ENCODE measurements around the gene RPS6KC1.

The RPS6KC1 gene

DNA sequence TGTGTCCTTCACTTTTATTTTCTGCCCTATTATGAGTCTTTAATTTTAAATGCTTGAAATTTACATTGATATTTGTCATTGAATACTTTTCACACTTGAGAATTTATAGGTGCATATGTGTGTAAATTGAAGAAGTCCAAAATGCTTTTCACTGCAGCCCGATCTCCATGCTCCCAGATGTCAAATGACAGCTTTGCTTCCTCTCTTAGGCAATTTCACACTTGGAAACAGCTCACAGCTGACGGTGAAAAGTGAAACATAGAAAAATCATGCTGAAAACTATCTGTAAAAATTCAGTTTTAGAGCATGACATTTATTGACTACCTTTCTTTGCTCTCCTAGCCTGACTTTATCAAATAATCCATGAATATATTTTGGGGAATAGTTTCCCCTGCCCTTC lies 196.0 kb downstream of the RPS6KC1 start:
- no peak for DNase-seq

DNA sequence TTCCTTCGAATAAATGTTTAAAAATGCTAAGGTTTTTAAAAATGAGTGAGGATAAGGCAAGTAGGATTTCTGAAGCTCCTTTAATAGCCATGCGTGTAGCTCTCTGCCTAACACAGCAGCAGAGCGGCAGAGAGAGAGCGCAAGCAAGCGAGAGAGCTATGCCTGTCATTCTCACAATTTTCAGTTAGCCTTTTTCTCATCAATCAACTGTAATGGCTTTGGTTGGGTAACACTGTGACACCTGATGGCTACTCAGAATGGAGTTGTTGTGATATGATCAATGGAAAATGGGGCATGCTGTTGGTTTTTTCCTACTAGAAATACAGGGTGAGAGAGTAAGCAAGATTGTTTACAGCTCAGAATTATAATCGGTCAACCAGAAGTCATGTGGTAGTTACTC lies 198.4 kb downstream of the RPS6KC1 start:
- DNase-seq = no peak

DNA sequence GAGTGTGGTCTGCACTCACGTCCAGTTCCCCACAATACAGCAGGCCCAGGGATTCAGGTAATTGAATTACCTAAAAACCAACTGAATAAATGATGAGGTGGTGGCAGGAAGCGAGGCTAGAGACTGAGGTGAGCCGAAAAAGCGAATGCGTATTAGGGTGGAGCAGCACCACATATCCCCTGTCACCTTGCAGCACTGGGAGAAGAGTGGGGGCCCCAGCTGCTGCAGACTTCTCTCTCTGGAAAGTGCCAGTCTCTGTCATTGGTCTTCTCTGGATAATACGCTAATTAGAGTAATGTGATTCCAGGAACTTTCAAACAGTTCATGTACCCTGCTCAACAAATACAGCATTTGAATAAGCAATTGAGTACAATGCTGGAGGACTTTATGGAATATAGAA lies 199.0 kb downstream of the RPS6KC1 start:
- no peak for DNase-seq

DNA sequence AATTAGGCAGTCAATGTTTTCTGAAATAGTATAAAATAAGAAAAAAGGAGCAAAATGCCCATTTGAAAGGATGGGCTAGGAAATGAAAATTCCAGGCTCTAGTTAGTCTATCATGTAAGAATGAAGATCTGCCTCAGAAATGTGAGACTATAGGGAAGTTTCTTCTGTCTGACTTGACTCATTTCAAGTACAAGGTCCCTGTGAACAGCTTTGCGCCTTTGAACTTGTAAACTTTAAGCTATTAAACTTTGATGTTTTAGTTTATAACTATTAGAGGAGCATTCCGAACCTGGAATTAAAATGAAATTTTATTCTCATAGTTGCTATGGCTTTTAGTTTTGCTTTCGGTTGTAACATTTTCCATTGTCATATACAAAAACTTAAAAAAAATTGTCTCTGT lies 199.4 kb downstream of the RPS6KC1 start:
- no peak for DNase-seq

DNA sequence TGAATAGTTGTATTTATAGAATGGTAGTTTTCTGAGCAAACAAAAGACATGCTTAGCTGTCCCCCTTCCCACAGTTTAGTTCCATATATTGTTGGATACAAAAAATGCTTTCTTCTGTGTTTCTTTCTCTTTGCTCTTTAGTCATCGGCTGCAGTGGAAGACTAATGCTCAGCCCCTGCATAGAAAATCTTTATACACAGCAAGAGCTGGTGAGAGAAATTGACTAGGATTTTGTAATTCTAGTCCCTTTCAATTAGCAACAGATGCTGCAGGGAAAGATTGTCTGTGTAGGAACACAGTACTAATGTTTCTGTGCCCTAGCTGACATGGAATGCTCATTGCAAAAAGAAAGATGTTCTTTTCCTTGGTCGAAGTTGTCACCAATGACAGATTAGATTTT lies 200.9 kb downstream of the RPS6KC1 start:
- DNase-seq = no peak

DNA sequence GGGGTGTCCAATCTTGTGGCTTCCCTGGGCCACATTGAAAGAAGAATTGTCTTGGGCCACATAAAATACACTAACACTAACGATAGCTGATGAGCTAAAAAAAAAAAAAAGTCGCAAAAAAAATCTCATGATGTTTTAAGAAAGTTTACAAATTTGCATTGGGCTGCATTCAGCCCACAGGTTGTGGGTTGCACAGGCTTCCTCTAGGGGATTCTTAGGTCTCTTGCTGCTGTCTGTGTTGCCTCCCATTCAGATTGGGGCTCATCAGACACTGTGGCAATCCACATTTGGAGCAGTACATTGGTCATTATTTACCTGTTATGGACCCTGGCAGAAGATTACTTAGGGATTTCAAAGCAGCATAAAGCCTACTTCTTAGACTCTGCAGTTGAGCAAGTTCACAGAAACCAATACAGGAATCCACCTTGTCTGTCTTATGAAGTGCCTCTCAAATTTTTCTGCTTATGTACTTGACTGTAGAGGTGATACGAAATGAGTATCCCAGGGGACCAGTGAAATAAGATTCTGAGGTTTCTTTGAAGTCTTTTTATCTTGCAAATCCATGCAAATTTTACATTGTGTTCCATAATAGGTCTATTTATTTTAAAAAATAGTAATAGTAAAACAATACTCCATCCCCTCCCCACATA lies 205.5 kb downstream of the RPS6KC1 start:
- DNase-seq = no peak

DNA sequence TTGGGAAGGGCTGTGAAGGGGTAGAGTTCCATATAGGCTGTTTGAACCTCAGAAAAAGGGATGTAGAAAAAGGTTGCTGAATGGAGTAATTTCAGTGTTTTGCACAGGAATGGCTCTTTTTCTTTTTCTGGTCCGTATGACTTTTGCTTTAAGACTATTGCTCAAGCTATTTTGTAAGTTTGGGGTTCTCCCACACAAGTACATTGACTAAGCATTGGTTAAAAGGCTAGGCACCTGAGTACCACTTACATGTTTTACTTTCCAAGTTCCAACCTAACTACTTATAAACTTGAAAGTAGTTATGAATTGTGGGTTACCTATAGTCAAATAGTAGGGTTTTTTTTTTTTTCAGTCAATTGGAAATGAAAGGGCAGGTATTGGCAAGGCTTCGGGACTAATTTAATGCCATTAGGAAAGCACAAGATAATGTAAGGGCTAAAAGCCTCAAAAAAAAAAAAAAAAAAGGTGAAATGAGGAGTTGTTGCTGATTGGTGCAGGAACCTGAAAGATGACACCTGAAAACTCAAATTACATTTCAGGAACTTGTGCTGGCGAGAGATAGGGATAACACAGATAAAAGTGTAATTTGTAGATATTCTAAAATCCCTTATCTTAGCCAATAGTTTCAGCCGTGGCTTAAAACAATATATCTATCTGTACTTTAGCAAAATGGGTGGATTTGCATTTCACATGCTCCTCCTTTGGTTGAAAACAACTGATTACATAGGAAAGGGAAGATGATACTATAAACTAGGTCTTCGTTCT lies 209.5 kb downstream of the RPS6KC1 start:
- DNase-seq = no peak

DNA sequence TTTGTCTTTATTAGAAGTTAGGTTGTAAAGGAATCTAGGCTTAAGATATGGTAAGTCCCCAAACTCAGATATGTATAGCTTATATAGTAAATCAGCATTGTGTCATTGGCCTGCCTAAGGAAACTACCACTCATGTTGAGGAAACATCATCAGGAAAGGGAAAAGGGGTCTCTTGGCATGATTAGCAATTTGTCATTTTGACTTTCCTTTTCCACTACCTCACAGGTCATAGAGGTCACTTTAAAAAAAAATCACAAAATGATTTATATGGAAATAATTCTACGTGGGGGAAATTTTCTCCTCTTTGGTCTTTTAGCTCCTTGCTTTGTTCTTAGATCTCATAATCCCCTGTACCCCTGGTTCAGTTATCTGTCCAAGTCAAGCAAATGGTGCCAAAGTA lies 213.5 kb downstream of the RPS6KC1 start:
- no peak for DNase-seq

DNA sequence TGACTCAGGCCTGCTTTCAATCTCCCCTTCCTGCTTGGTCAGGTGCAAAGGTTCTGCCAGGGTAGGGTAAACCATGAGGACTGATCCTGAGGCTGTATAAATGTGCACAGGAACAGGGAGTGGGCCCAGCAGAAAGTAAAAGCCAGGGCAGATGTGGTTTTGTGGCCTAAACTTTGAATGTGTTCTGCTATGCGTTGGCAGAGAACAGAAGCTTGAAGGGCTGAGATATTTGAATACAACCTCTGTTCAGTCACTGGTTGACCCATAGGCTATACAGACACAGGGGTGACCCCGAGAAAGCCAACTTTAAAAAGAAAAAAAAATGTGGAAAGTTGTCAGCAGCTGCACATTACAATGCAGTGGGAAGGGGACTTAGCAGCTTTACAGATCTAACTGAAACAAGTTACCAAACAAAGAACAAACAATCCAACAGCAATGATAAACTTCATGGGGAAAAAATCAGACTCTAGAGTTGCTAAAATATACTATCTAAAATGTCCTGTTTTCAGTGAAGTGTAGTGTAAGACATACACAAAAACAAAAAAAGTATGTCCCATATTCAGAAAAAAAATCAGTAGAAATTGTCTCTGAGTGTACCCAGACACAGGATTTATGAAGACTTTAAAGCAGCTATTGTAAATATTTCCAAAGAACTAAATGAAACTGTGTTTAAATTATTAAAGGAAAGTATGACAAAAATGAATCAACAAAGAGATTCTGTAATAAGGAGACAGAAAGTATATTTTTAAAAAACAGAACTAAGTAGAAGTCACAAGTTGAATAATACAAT lies 216.1 kb downstream of the RPS6KC1 start:
- no peak for DNase-seq

DNA sequence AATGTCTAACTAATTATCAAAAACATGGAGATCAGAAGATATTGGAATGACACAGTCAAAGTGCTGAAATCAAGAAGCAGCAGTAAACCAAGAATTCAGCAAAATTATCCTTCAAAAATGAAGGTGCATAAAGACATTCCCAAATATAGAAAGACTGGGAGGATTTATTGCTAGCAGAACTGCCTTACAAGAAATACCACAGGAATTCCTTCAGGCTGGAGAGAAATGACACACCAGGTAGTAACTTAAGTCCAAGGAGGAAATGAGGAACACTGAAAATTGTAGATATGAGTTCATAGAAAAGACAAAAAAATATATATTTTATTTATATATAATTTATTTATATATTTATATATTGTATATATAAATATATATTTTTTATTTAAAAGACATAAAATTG lies 217.2 kb downstream of the RPS6KC1 start:
- no peak for DNase-seq

DNA sequence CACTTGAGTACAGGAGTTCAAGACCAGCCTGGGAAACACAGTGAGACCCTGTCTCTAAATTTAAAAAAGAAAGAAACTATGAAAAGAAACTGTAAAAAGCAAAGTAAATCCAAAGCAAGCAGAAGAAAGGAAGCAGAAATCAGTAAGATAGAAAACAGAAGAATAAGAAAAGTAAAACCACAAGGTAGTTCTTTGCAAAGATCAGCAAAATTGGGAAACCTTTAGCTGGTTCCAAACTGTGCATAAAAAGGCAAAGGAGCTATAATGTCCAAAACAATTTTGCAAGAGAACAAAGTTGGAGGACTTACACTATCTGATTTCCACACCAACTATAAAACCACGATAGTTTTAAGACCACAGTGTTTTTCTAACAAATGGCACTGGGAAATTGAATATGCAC lies 218.8 kb downstream of the RPS6KC1 start:
- DNase-seq = no peak

DNA sequence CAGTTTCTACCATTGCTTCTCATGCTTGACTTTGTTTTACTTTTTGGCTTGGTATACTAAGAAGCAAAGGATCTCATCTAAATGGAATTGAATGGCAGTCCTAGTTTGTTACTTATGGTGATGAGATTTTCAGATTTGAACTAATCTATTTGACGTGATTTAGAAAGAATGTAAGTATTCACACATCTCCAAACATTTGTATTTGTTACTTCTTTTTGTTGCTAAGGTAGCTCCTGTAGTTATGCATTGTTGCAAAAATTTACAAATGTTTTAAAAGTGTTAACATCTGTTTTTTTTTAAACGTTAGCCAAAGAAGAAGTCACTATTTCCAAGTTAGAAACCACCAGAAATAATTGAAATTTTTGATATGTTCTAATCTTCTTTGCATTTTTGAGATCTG lies 222.5 kb downstream of the RPS6KC1 start:
- DNase-seq = no peak

DNA sequence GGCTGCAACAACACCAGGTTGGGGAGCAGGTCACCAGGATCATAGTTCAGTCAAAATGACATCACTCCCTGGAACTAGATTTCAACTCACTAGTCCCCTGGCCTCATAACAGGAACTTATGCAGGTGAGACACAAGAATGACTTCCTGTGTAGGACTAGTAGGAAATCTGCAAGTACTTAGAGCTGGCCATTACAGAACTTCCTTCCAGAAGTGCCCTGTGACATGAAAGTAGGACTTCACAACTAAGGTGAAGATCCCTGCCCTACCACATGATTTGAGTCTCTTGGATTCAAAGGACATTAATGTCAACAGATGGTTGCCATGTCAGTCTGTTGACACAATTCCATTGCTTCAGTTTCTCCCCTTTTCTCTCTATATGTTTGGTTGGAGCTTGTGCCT lies 223.1 kb downstream of the RPS6KC1 start:
- no peak for DNase-seq

DNA sequence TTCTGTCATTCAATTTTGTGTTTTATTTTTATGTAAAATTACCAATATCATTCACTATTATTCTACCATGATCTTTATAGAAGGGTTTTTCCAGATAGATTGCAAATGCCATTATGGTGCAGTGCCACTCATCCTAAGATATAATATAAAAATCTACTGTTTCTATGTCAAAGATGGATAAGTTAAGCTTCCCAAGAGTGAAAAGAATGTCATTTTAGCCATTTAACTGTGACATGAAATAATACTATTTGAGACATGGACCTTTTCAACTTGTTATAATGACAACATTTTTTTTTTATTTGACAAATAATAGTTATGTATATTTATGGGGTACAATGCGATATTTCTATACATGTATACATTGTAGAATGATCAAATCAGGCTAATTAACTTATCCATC lies 224.3 kb downstream of the RPS6KC1 start:
- DNase-seq = no peak

DNA sequence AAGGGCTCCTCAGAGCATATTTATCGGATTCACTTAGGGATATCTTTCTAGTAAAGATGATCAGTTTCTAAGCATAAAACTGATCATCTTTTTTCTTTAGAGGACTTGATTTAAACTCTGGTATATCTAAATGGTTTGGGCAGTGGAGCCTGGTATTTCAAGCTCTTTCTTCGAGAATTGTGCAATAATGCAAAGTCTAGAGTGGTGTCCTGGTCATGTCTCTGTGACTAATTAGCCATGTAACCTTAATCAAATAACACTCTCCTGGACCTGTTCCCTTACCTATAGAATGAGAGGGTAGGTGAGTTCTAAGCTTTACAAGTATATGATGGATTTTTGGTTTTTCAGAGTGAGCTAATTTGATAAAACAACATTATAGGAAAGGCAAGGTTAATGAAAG lies 225.2 kb downstream of the RPS6KC1 start:
- no peak for DNase-seq

DNA sequence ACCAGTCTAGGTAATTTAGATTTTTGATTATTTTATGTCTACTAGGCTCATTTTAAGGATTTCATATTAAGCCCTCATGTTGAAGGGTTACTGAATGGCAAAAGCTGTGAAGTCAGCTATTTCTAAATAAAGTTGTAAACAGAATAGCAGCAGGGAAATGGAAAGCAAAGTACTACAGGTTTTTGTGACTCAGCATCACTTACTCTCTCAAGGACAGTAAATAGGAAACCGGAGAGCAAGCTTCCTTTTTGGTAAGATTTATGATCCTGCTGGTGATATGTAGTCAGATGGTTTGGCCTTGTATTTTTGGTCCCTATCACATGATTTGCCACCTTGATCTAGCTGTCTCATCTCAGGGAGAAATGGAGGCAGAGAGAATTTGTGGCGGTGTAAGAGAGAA lies 226.0 kb downstream of the RPS6KC1 start:
- no peak for DNase-seq

DNA sequence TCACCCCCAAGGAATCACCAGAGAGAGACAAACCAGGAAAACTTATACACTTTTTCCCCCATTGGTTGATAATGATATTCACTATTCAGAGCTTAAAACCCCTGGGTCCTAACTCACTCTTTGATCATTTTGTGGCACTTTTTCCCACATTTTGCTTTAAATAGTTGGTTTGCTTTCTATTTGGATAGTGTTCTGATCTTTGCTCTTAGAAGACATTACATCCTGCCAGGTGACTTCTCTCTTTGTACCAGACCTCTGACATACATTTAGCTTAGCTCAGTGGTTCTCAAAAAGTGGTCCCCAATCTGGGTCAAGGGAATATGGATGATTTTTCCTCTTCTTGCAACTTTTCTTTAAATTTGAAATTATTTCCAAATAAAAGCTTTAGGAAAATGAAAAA lies 228.4 kb downstream of the RPS6KC1 start:
- no peak for DNase-seq

DNA sequence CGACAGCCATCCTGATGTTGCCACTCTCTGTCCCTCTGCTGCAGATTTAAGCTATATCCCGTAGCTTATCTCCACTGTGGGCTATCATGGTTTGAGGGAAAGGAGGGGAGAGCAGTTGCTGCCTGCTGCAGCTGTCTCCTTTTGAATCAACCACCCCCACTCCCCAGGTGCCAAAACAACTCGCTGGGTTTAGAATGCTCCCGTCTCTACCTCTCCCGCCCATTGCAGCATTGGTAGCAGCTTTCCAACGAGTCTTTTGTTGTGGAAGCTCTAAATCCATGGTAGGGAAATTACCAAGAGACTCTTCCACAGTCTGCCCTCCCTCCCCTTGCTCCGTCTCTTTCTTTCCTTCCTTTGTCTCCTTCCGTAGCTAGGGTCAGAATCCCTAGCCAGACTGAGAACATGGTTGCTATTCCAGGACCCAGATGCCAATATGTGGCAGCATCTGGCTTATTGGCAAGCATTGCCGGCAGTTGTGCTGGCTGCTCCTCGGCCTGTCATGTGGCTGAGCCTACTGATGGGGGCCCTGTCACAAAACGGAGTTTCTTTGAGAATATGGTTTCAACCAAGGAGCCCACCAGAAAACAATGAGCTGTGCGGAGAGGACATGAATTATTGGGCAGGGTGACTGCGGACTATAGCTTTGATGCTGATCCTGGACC lies 230.7 kb downstream of the RPS6KC1 start:
- DNase-seq = no peak

DNA sequence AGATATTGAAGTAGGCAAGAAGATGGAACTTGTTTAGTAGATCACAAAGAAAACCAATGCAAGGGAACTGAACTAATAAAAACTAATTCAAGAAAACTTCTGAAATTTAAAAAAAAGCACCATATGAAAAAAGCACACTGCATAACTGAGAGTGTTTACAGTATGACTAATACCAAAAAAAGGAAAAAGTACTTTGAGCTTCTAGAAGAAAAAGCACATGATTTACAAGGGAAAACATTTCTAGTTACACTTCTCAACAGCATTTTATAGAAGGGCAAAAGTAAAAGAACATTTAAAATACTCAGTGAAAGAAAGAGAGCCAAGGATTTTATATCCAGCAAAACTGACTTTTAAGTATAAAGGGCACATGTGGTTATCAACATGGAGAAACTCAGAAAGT lies 233.6 kb downstream of the RPS6KC1 start:
- no peak for DNase-seq

DNA sequence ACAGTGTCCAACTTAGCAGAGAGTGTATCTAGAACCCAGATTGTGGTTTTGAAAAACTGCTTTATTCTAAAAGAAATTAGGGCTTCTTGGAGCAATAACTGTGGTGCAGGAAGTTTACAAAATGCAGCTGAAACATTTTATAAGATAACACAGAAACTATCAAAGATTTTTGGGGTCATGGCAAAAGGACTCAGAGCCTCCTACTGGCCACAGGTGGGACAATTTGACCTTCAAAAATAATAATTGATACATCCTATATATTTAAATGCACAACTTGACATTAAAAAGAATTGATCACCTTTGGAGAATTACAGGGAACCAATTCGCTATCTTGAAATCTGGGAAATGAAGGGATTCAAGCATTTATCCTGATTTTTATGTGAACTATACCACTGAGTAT lies 235.2 kb downstream of the RPS6KC1 start:
- DNase-seq = no peak

DNA sequence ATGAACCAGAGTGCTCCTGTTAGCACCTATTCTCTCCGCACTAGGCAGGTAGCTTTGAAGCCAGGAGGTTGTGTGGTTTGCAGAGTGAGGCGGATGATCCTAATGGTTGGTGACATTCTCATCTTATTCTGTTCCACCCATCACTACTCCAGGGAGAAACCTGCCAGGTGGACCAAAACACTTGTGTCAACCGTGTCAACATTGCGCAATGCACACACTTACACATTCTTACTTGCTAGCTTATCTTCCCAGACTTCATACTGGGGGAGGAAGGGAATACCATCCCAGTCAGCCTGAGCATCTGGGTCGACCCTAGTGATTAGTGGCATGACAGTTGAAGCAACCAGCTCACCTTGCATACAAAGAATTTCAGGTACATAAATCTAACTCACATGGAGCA lies 236.9 kb downstream of the RPS6KC1 start:
- DNase-seq = no peak

DNA sequence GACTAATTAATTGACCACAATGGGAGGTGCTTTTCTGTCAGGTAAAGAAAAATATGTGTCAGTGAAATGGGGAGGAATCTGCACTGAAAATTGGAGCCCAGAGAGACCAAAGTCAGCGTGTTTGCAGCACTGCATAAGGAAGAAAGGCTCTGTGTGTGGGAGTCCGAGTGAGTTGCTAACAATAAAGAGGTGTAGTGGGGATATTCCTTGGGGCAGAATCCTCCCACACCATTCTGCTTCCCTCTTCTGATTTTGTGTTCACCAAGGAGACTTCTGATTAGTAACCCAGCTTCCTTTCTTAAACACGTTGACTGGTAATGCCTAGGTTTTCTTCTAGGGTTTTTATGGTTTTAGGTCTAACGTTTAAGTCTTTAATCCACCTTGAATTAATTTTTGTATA lies 240.5 kb downstream of the RPS6KC1 start:
- DNase-seq = no peak

DNA sequence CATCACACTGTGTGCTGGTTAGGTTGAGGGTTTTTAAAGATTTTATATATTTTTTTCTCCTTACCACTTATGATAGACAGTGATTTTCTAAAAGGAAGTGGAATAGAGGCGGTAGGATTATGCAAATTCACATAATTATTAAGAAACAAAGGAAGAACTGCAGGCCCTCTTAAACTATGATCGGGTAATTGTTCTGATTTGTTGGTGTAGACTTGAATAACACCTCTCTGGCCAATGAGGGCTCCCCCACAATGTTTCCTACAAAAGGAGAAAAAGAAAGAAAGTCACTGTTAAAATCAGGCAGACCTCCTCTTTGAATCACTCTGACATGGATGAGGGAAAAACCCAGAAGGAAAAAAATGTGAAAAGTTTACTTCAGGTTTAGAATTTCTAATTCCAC lies 241.6 kb downstream of the RPS6KC1 start:
- DNase-seq = no peak

DNA sequence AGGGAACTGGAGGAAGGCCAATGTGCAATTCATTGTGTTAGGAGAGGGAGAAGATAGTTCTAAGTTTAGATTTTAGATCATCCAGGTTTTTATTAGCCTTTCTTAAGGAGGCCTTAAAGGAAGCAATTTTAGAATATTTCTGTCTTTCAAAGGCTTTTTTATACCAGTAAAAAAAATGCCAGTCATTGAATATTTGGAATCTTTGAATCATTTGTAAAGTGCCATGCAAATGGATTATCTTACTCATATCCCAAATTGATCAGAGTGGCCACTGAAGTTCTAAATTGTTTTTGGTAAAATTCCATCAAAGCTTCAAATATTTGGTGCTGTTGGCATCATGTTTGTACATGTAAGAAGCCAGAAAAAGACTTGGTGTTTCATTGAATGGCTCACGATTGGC lies 244.8 kb downstream of the RPS6KC1 start:
- DNase-seq = no peak
